Stimulated activated CD4-positive, alpha-beta T cell treated with anti-CD3 and anti-CD28 coated beads, TNF-alpha, amount 100 ng/mL, for 24 hours (primary cell): ENCODE data around the gene NCAN.
"Not testable (repeated sequence)": the region's sequence is repeated elsewhere in the genome, so short reads cannot be mapped to it uniquely, and the experiment has no call there.

Experiments used
- DNase-seq, 3 experiments: peaks; one replicate each; pipeline ENCODE4 v3.0.0-alpha.2; 2020; ENCODE audit warnings: low read depth in 3 of 3

The NCAN gene

GRCh38 chr19:19211499-19212420 is at the start of gene NCAN:
Gene NCAN (plus strand): TSS chr19:19211958. CDS start chr19:19216954, 4,996 bp downstream.
- DNase-seq: no peak

GRCh38 chr19:19162495-19162894 is 49.3 kb upstream of the NCAN start:
- DNase-seq: no peak

- DNase-seq: no peak
These were observed 46.4 kb upstream of the NCAN start for GRCh38 chr19:19165396-19165795.

- DNase-seq: no peak
These were observed 44.1 kb upstream of the NCAN start for GRCh38 chr19:19167612-19168011.

- no peak for DNase-seq
These were observed 42.3 kb upstream of the NCAN start for GRCh38 chr19:19169236-19170052.

GRCh38 chr19:19170053-19170872 is 41.5 kb upstream of the NCAN start, which contains the start of gene MEF2B:
Gene MEF2B (minus strand): TSS chr19:19170263. CDS start chr19:19150735, 19,528 bp downstream.
- peak; percentile 56 to 85 (median 63) for DNase-seq

GRCh38 chr19:19170873-19171672 is 40.7 kb upstream of the NCAN start:
- no peak for DNase-seq

- no peak for DNase-seq
These were observed 39.8 kb upstream of the NCAN start for GRCh38 chr19:19171821-19172532.

- DNase-seq: not testable (repeated sequence)
These were observed 38.5 kb upstream of the NCAN start for GRCh38 chr19:19173243-19173642.

GRCh38 chr19:19176950-19177349 is 34.8 kb upstream of the NCAN start:
- no peak for DNase-seq

GRCh38 chr19:19179548-19180441 is 32.0 kb upstream of the NCAN start:
- no peak for DNase-seq

- DNase-seq: no peak
These were observed 30.2 kb upstream of the NCAN start for GRCh38 chr19:19181488-19181998.

GRCh38 chr19:19185853-19186740 is 25.7 kb upstream of the NCAN start:
- peak; percentile 32 to 47 (median 36) for DNase-seq

GRCh38 chr19:19186742-19187141 is 25.0 kb upstream of the NCAN start:
- no peak for DNase-seq

GRCh38 chr19:19191768-19192077 is 20.0 kb upstream of the NCAN start:
- DNase-seq: no peak

- peak; percentile 98 for DNase-seq
These were observed 19.5 kb upstream of the NCAN start, which contains the start of the genes BORCS8 and RFXANK for GRCh38 chr19:19192078-19192882. Gene BORCS8 (minus strand): TSS chr19:19192152. CDS start chr19:19192117, 35 bp downstream. Gene RFXANK (plus strand): TSS chr19:19192258. CDS start chr19:19193947, 1,689 bp downstream.

- DNase-seq: no peak
These were observed 18.8 kb upstream of the NCAN start for GRCh38 chr19:19192910-19193423.
